Kidney (tissue), 14 donors: Measurements from ENCODE around the gene IVNS1ABP. TPM values are rescaled to one million over a fixed set of nuclear protein-coding genes. Genes with fewer than 3 reads are reported as not detected.

Source experiments
- DNase-seq, 5 donors: peaks; one replicate each; pipeline ENCODE4 v3.0.0-alpha.2; 2013 to 2020
- FAIRE-seq: peaks from 2 replicates; lab custom pipeline; 2012; peaks lifted over from hg19 to GRCh38; lab: Jason Lieb, UNC
- H3K27ac ChIP-seq, 2 donors: one replicate each; pipeline ENCODE4 v1.7.0; 2013; ENCODE audit warnings: low read depth in 2 of 2, low read length in 2 of 2, inconsistent platforms in 1 of 2
- H3K27me3 ChIP-seq: one replicate; pipeline ENCODE4 v1.7.1; 2013; ENCODE audit warnings: low read length, inconsistent platforms; ENCODE audit not compliant: control insufficient read depth, insufficient read depth
- H3K36me3 ChIP-seq, 3 donors: one replicate each; pipeline versions ENCODE4 v1.7.0 to v1.7.1; 2013; ENCODE audit warnings: low read length in 3 of 3, control low read depth in 1 of 3, inconsistent platforms in 1 of 3; ENCODE audit not compliant: insufficient read depth in 3 of 3, control insufficient read depth in 2 of 3
- H3K4me1 ChIP-seq, 3 donors: one replicate each; pipeline versions ENCODE4 v1.7.0 to v1.7.1; 2013; ENCODE audit warnings: low read length in 3 of 3, inconsistent platforms in 1 of 3, low read depth in 1 of 3; ENCODE audit not compliant: control insufficient read depth in 2 of 3, insufficient read depth in 2 of 3
- H3K4me3 ChIP-seq, 3 donors: one replicate each; pipeline versions ENCODE4 v1.7.0 to v1.8.1; 2013; ENCODE audit warnings: low read length in 3 of 3, control low read depth in 1 of 3, inconsistent platforms in 1 of 3
- H3K9ac ChIP-seq, 3 donors: one replicate each; pipeline versions ENCODE4 v1.7.0 to v1.7.1; 2013; ENCODE audit warnings: low read length in 3 of 3, control low read depth in 1 of 3, inconsistent platforms in 1 of 3
- H3K9me3 ChIP-seq, 3 donors: one replicate each; pipeline versions ENCODE4 v1.7.0 to v1.7.1; 2013; ENCODE audit warnings: low read length in 3 of 3, control low read depth in 1 of 3, inconsistent platforms in 1 of 3; ENCODE audit not compliant: control insufficient read depth in 2 of 3, insufficient read depth in 1 of 3
- CTCF ChIP-seq: IDR thresholded peaks from 3 replicates; pipeline ENCODE4 v1.5.1; 2012; ENCODE audit warnings: mild to moderate bottlenecking, moderate library complexity, borderline replicate concordance; ENCODE audit not compliant: insufficient read depth; ENCODE audit errors: extremely low read depth
- intact Hi-C: fragments of 100-400 bp; cut with DNase I; formaldehyde crosslinking; loops from one replicate; pipeline ENCODE4 v1.11.1; 2022
- polyA plus RNA-seq: library from polyadenylated mRNA; stranded (reverse); fragments of 350-450 nt; fragmentation: Illumina TruSeq; extraction: RNeasy Lipid Tissue Mini Kit (QIAGEN cat#74804); gene quantifications from one replicate; pipeline ENCODE4 v1.2.3, GENCODE V29; 2014; ENCODE audit warnings: low read depth, low replicate concordance; ENCODE audit not compliant: insufficient read depth
- total RNA-seq: library from RNA; stranded (reverse); fragmentation: NEBNext Ultra II Directional; extraction: Animal tissue kit (Norgen Biotek cat#: 25700); gene quantifications from one replicate; pipeline ENCODE4 v1.2.1, GENCODE V29; 2021
- donor health status: control.
- donor health status: control.
- donor health status: control.
- donor health status: control.
- donor health status: control.
- donor health status: DM: yes; HTN: yes; CAD: no.
- donor health status: Normal renal cell carcinoma (clear cell type).

Gene IVNS1ABP
- total and polyA plus RNA-seq, 2 donors from 2014 or later: 115 to 198 TPM

GRCh38 chr1:185308126-185308525, 8.9 kb downstream of the IVNS1ABP start:
- DNase-seq: no peak
- Histone ChIP-seq H3K4me3 (no peak overlapping the region), H3K4me1 (peaks cover 3 to 7% (median 3%) of the 10 kb centered on the region in 3 donors), H3K9me3 (no peaks in the 10 kb centered on the region), H3K27me3 (no peaks in the 10 kb centered on the region), H3K36me3 (peaks cover 11 to 57% (median 34%) of the 10 kb centered on the region in 3 donors), H3K9ac (no peak overlapping the region), H3K27ac (no peak overlapping the region)
- intact Hi-C loops: no loop called here
- TF ChIP-seq CTCF: no peak
- FAIRE-seq: no peak

- Histone ChIP-seq H3K27me3 (no peaks in the 10 kb centered on the region), H3K27ac (no peak overlapping the region), H3K4me1 (peaks cover 3% of the 10 kb centered on the region in 3 donors), H3K4me3 (no peak overlapping the region), H3K9me3 (no peaks in the 10 kb centered on the region), H3K9ac (no peak overlapping the region), H3K36me3 (peaks cover 13 to 75% (median 45%) of the 10 kb centered on the region in 3 donors)
- intact Hi-C loops: no loop called here
- no peak for DNase-seq
- TF ChIP-seq CTCF: no peak
- no peak for FAIRE-seq
These were observed 11.6 kb downstream of the IVNS1ABP start for GRCh38 chr1:185305419-185305818.

GRCh38 chr1:185300152-185300551, 16.9 kb downstream of the IVNS1ABP start:
- peaks cover 0 to 3% (median 0%) of the 10 kb centered on the region in 3 donors for H3K4me1 ChIP-seq
- intact Hi-C loops: no loop called here
- TF ChIP-seq CTCF: no peak
- H3K27ac ChIP-seq: no peak overlapping the region
- H3K36me3 ChIP-seq: peaks cover 10 to 90% (median 44%) of the 10 kb centered on the region in 3 donors
- DNase-seq (no peak), FAIRE-seq (no peak)
- H3K4me3 ChIP-seq: no peak overlapping the region
- no peaks in the 10 kb centered on the region for H3K9me3 ChIP-seq
- H3K9ac ChIP-seq: no peak overlapping the region
- no peaks in the 10 kb centered on the region for H3K27me3 ChIP-seq

GRCh38 chr1:185297982-185298381, 19.1 kb downstream of the IVNS1ABP start:
- no peak for FAIRE-seq
- peaks cover 0 to 3% (median 0%) of the 10 kb centered on the region in 3 donors for H3K4me1 ChIP-seq
- H3K9me3 ChIP-seq: no peaks in the 10 kb centered on the region
- TF ChIP-seq CTCF: no peak
- DNase-seq: no peak
- peaks cover 13 to 86% (median 38%) of the 10 kb centered on the region in 3 donors for H3K36me3 ChIP-seq
- H3K27me3 ChIP-seq: no peaks in the 10 kb centered on the region
- H3K9ac ChIP-seq: no peak overlapping the region
- intact Hi-C loops: no loop called here
- no peak overlapping the region for H3K27ac ChIP-seq
- H3K4me3 ChIP-seq: no peak overlapping the region
